Liver (tissue), 3 donors: Measurements from ENCODE around the gene PARVB.

ENCODE experiments used
- EGR1 ChIP-seq, 2 donors: IDR thresholded peaks; 2 replicates each; pipeline ENCODE4 v1.6.1; 2016 to 2018; ENCODE audit warnings: antibody characterized with exemption in 2 of 2, low read depth in 2 of 2
- FOXA1 ChIP-seq: IDR thresholded peaks from 2 replicates; pipeline ENCODE4 v1.6.1; 2016; ENCODE audit warnings: antibody characterized with exemption
- GABPA ChIP-seq, 2 donors: IDR thresholded peaks in 1 of 2; conservative IDR thresholded peaks in 1 of 2; 2 replicates each; pipeline ENCODE4 v1.6.1; 2016; ENCODE audit warnings: antibody characterized with exemption in 2 of 2, mild to moderate bottlenecking in 1 of 2, moderate library complexity in 1 of 2
- HNF4G ChIP-seq: IDR thresholded peaks from 2 replicates; pipeline ENCODE4 v1.6.1; 2016; ENCODE audit warnings: antibody characterized with exemption
- JUND ChIP-seq, 2 donors: IDR thresholded peaks; 2 replicates each; pipeline ENCODE4 v1.6.1; 2016; ENCODE audit warnings: antibody characterized with exemption in 2 of 2
- RAD21 ChIP-seq, 2 donors: IDR thresholded peaks; 2 replicates each; pipeline ENCODE4 v1.6.1; 2016; ENCODE audit warnings: antibody characterized with exemption in 2 of 2, mild to moderate bottlenecking in 2 of 2
- SP1 ChIP-seq: IDR thresholded peaks from 2 replicates; pipeline ENCODE4 v1.6.1; 2018; ENCODE audit warnings: antibody characterized with exemption, mild to moderate bottlenecking
- TAF1 ChIP-seq: conservative IDR thresholded peaks from 2 replicates; pipeline ENCODE4 v1.6.1; 2016; ENCODE audit warnings: antibody characterized with exemption, mild to moderate bottlenecking
- YY1 ChIP-seq: IDR thresholded peaks from 2 replicates; pipeline ENCODE4 v1.6.1; 2016; ENCODE audit warnings: antibody characterized with exemption, mild to moderate bottlenecking
- ZBTB33 ChIP-seq: IDR thresholded peaks from 2 replicates; pipeline ENCODE4 v1.6.1; 2016; ENCODE audit warnings: antibody characterized with exemption
- TF ChIP-seq, protein P1 (sequence below): fragments of 150-350 bp; IDR thresholded peaks from 2 replicates; pipeline ENCODE4 v1.5.1; 2017; ENCODE audit warnings: improper control_type of control experiment, low read depth, low read length; ENCODE audit not compliant: missing input control
- TF ChIP-seq, protein P2 (sequence below): IDR thresholded peaks from 2 replicates; pipeline ENCODE4 v1.6.1; 2016; ENCODE audit warnings: antibody characterized with exemption, mild to moderate bottlenecking
- TF ChIP-seq, protein P3 (sequence below): IDR thresholded peaks from 2 replicates; pipeline ENCODE4 v1.6.1; 2016; ENCODE audit warnings: antibody characterized with exemption
- donor health status: healthy.
- donor health status: healthy.

GRCh38 chr22:44100411-44100810 lies 76.3 kb downstream of the PARVB start:
- TF ChIP-seq, protein P1, sequence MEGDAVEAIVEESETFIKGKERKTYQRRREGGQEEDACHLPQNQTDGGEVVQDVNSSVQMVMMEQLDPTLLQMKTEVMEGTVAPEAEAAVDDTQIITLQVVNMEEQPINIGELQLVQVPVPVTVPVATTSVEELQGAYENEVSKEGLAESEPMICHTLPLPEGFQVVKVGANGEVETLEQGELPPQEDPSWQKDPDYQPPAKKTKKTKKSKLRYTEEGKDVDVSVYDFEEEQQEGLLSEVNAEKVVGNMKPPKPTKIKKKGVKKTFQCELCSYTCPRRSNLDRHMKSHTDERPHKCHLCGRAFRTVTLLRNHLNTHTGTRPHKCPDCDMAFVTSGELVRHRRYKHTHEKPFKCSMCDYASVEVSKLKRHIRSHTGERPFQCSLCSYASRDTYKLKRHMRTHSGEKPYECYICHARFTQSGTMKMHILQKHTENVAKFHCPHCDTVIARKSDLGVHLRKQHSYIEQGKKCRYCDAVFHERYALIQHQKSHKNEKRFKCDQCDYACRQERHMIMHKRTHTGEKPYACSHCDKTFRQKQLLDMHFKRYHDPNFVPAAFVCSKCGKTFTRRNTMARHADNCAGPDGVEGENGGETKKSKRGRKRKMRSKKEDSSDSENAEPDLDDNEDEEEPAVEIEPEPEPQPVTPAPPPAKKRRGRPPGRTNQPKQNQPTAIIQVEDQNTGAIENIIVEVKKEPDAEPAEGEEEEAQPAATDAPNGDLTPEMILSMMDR = no peak
- no peak for TF ChIP-seq TAF1
- TF ChIP-seq ZBTB33 = no peak
- no peak for TF ChIP-seq HNF4G
- no peak for TF ChIP-seq SP1
- TF ChIP-seq, protein P2, sequence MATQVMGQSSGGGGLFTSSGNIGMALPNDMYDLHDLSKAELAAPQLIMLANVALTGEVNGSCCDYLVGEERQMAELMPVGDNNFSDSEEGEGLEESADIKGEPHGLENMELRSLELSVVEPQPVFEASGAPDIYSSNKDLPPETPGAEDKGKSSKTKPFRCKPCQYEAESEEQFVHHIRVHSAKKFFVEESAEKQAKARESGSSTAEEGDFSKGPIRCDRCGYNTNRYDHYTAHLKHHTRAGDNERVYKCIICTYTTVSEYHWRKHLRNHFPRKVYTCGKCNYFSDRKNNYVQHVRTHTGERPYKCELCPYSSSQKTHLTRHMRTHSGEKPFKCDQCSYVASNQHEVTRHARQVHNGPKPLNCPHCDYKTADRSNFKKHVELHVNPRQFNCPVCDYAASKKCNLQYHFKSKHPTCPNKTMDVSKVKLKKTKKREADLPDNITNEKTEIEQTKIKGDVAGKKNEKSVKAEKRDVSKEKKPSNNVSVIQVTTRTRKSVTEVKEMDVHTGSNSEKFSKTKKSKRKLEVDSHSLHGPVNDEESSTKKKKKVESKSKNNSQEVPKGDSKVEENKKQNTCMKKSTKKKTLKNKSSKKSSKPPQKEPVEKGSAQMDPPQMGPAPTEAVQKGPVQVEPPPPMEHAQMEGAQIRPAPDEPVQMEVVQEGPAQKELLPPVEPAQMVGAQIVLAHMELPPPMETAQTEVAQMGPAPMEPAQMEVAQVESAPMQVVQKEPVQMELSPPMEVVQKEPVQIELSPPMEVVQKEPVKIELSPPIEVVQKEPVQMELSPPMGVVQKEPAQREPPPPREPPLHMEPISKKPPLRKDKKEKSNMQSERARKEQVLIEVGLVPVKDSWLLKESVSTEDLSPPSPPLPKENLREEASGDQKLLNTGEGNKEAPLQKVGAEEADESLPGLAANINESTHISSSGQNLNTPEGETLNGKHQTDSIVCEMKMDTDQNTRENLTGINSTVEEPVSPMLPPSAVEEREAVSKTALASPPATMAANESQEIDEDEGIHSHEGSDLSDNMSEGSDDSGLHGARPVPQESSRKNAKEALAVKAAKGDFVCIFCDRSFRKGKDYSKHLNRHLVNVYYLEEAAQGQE = no peak
- TF ChIP-seq, protein P3, sequence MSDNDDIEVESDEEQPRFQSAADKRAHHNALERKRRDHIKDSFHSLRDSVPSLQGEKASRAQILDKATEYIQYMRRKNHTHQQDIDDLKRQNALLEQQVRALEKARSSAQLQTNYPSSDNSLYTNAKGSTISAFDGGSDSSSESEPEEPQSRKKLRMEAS = no peak
- TF ChIP-seq GABPA (IDR thresholded peaks at IDR 0.05 in 1 of 2, conservative IDR thresholded peaks at IDR 0.05 in 1 of 2) = no peak
- TF ChIP-seq YY1 = no peak
- no peak for TF ChIP-seq RAD21 (IDR thresholded peaks at IDR 0.05)
- no peak for TF ChIP-seq FOXA1
- TF ChIP-seq JUND (IDR thresholded peaks at IDR 0.05) = no peak
- no peak for TF ChIP-seq EGR1 (IDR thresholded peaks at IDR 0.05; ENCODE audit: low read depth in 2 of 2)
